Smooth muscle cell (in vitro differentiated cells): ENCODE results near the gene PICALM. TPM values are rescaled to one million over a fixed set of nuclear protein-coding genes. Genes with fewer than 3 reads are reported as not detected.
A peak's percentile ranks its signal among the peaks of the same experiment; 100 is the strongest.

ENCODE experiments used
- DNase-seq: peaks from one replicate; lab custom pipeline; 2025; ENCODE audit not compliant: unreplicated experiment; lab: John Stamatoyannopoulos, UW
- H2AFZ ChIP-seq: fragments of 200-600 bp; sonication (generic); 2 replicates; pipeline ENCODE4 v1.6.0; 2016; ENCODE audit warnings: antibody characterized with exemption, low read depth, mild to moderate bottlenecking
- H3F3A ChIP-seq: fragments of 200-600 bp; sonication (generic); 2 replicates; pipeline ENCODE4 v1.6.0; 2017; ENCODE audit warnings: antibody characterized with exemption, low read depth
- H3K27ac ChIP-seq: fragments of 200-600 bp; sonication (generic); 2 replicates; pipeline ENCODE4 v1.5.1; 2016; ENCODE audit warnings: low read depth, mild to moderate bottlenecking
- H3K27me3 ChIP-seq: fragments of 200-600 bp; sonication (generic); 2 replicates; pipeline ENCODE4 v1.6.1; 2016; ENCODE audit warnings: low read depth, mild to moderate bottlenecking
- H3K36me3 ChIP-seq: fragments of 200-600 bp; sonication (generic); 2 replicates; pipeline ENCODE4 v1.5.1; 2016; ENCODE audit warnings: low read depth
- H3K4me1 ChIP-seq: fragments of 200-600 bp; sonication (generic); 2 replicates; pipeline ENCODE4 v1.5.1; 2016; ENCODE audit warnings: low read depth
- H3K4me2 ChIP-seq: fragments of 200-600 bp; sonication (generic); 2 replicates; pipeline ENCODE4 v1.6.0; 2016; ENCODE audit warnings: mild to moderate bottlenecking
- H3K4me3 ChIP-seq: fragments of 200-600 bp; sonication (generic); 2 replicates; pipeline ENCODE4 v1.5.1; 2016; ENCODE audit warnings: mild to moderate bottlenecking
- H3K79me2 ChIP-seq: fragments of 200-600 bp; sonication (generic); 2 replicates; pipeline ENCODE4 v1.6.0; 2016; ENCODE audit warnings: low read depth, mild to moderate bottlenecking
- H3K9ac ChIP-seq: fragments of 200-600 bp; sonication (generic); 2 replicates; pipeline ENCODE4 v1.6.0; 2016; ENCODE audit warnings: low read depth
- H3K9me3 ChIP-seq: fragments of 200-600 bp; sonication (generic); replicated peaks from 2 replicates; pipeline ENCODE4 v1.5.1; 2016; ENCODE audit warnings: low read depth
- H4K20me1 ChIP-seq: fragments of 200-600 bp; sonication (generic); 2 replicates; pipeline ENCODE4 v1.6.0; 2016; ENCODE audit warnings: low read depth
- CTCF ChIP-seq: fragments of 200-600 bp; sonication (generic); IDR thresholded peaks from 2 replicates; pipeline ENCODE4 v1.5.1; 2017; ENCODE audit warnings: borderline replicate concordance, mild to moderate bottlenecking, antibody characterized with exemption; ENCODE audit not compliant: insufficient read depth, poor library complexity, severe bottlenecking
- WGBS: methylation state at CpG from one replicate; pipeline ENCODE4 v1.1.7; 2016; ENCODE audit warnings: low lambda C conversion rate; 5-methylcytosine and 5-hydroxymethylcytosine counted together
- polyA plus RNA-seq: library from polyadenylated mRNA; unstranded; fragments of >200 nt; fragmentation: Nextera tagmentation; extraction: Ambion mirVana; gene quantifications from 2 replicates; pipeline ENCODE4 v1.2.1, GENCODE V29; 2016
- total RNA-seq: library from RNA; depleted of rRNA; stranded (reverse); fragments of >200 nt; gene quantifications from 2 replicates; pipeline ENCODE4 v1.2.3, GENCODE V29; 2014

PICALM gene
- total and polyA plus RNA-seq, 2 experiments from 2014 or later, result 72.9 to 420 TPM

DNA sequence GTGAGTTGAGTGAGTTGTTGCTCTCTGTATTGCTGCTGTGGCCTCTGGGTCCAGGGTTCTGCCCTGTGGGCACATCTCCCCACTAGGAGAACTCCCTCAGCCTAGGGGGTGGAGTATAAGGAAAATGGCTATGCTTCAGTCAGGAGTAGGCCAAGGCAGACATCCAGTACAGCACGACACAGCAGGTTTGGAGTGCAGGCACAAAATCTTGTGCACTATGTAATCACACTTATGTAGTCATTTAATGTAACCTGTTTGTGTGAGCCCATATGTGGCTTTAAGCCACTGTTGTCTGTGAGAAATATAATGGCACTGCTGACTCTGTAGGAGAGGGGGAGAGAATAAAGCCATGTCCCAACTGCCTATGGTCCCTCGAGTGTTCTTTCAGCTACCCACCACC, 123.6 kb downstream of the PICALM start:
- Histone ChIP-seq H3K79me2 (no peaks in the 10 kb centered on the region), H3K36me3 (no peaks in the 10 kb centered on the region), H3K4me2 (no peak overlapping the region), H3K4me3 (no peak overlapping the region), H3K9ac (no peak overlapping the region), H3K9me3 (no peaks in the 10 kb centered on the region), H4K20me1 (no peaks in the 10 kb centered on the region), H3K27ac (no peak overlapping the region), H2AFZ (no peak overlapping the region), H3K27me3 (no peaks in the 10 kb centered on the region), H3F3A (peaks cover 10% of the 10 kb centered on the region), H3K4me1 (no peaks in the 10 kb centered on the region)
- TF ChIP-seq CTCF, result no peak
- 98% methylated on average over 2 of the region's 2 CpGs for WGBS
- no peak for DNase-seq

GRCh38 chr11:85941380-85941973, 127.4 kb downstream of the PICALM start:
- peak; percentile 55 for TF ChIP-seq CTCF
- Histone ChIP-seq H3K9ac (no peak overlapping the region), H3F3A (no peaks in the 10 kb centered on the region), H4K20me1 (no peaks in the 10 kb centered on the region), H3K27me3 (no peaks in the 10 kb centered on the region), H2AFZ (no peak overlapping the region), H3K4me3 (no peak overlapping the region), H3K9me3 (no peaks in the 10 kb centered on the region), H3K79me2 (no peaks in the 10 kb centered on the region), H3K27ac (no peak overlapping the region), H3K4me2 (no peak overlapping the region), H3K36me3 (no peaks in the 10 kb centered on the region), H3K4me1 (no peaks in the 10 kb centered on the region)
- no peak for DNase-seq
- 43% methylated on average over 6 of the region's 6 CpGs for WGBS

- no peaks in the 10 kb centered on the region for H3K36me3 ChIP-seq
- no peaks in the 10 kb centered on the region for H4K20me1 ChIP-seq
- no peak overlapping the region for H2AFZ ChIP-seq
- no peak overlapping the region for H3K27ac ChIP-seq
- no peak for DNase-seq
- no peaks in the 10 kb centered on the region for H3F3A ChIP-seq
- H3K27me3 ChIP-seq, result no peaks in the 10 kb centered on the region
- H3K4me1 ChIP-seq, result no peaks in the 10 kb centered on the region
- no peaks in the 10 kb centered on the region for H3K79me2 ChIP-seq
- H3K9me3 ChIP-seq, result no peaks in the 10 kb centered on the region
- no peak overlapping the region for H3K4me2 ChIP-seq
- TF ChIP-seq CTCF, result no peak
- WGBS, result 87% methylated on average over 4 of the region's 4 CpGs
- no peak overlapping the region for H3K4me3 ChIP-seq
- no peak overlapping the region for H3K9ac ChIP-seq
Observed at GRCh38 chr11:85939099-85940015, 129.5 kb downstream of the PICALM start.

DNA sequence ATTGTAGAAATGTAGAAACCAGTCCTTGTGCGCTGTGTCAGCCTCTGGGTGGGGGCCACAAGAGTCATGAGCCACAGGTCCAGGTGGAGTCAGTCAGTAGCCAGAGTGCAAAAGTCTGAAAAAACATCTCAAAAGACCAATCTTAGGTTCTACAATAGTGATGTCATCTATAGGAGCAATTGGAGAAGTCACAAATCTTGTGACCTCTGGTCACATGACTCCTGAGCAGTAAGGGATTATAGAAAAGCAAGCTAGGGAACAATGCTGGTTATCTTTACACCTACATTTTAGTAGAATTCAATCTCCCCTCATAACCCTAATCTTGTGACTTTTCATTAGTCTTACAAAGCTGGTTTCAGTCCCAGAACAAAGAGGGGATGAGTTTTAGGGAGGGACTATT, 131.0 kb downstream of the PICALM start:
- no peak for TF ChIP-seq CTCF
- H3F3A ChIP-seq, result no peaks in the 10 kb centered on the region

More for the DNA sequence above, 131.0 kb downstream of the PICALM start:
- Histone ChIP-seq H3K4me2 (no peak overlapping the region), H4K20me1 (no peaks in the 10 kb centered on the region), H3K4me3 (no peak overlapping the region), H3K9me3 (no peaks in the 10 kb centered on the region), H3K27ac (no peak overlapping the region), H2AFZ (no peak overlapping the region), H3K36me3 (no peaks in the 10 kb centered on the region), H3K27me3 (no peaks in the 10 kb centered on the region), H3K4me1 (no peaks in the 10 kb centered on the region), H3K9ac (no peak overlapping the region), H3K79me2 (no peaks in the 10 kb centered on the region)
- no peak for DNase-seq
- WGBS, result 100% methylated on average over 1 of the region's 1 CpG
